T-helper 2 cell treated with Interferon-gamma antibody and Interleukin-4, amounts not matched to agents 100 ng/mL and 5 ng/mL, for 36 hours (primary cell): ENCODE measurements around the gene EGFLAM. TPM values are rescaled to one million over a fixed set of nuclear protein-coding genes. Genes with fewer than 3 reads are reported as not detected.

Source experiments
- intact Hi-C: fragments of 100-400 bp; cut with micrococcal nuclease; formaldehyde crosslinking; loops from one replicate; pipeline ENCODE4 v1.15.1; 2023
- total RNA-seq: library from RNA; stranded (reverse); gene quantifications from 2 replicates; pipeline ENCODE4 v1.2.3, GENCODE V29; 2022

The EGFLAM gene
- total RNA-seq, result not detected in 2 replicates

DNA sequence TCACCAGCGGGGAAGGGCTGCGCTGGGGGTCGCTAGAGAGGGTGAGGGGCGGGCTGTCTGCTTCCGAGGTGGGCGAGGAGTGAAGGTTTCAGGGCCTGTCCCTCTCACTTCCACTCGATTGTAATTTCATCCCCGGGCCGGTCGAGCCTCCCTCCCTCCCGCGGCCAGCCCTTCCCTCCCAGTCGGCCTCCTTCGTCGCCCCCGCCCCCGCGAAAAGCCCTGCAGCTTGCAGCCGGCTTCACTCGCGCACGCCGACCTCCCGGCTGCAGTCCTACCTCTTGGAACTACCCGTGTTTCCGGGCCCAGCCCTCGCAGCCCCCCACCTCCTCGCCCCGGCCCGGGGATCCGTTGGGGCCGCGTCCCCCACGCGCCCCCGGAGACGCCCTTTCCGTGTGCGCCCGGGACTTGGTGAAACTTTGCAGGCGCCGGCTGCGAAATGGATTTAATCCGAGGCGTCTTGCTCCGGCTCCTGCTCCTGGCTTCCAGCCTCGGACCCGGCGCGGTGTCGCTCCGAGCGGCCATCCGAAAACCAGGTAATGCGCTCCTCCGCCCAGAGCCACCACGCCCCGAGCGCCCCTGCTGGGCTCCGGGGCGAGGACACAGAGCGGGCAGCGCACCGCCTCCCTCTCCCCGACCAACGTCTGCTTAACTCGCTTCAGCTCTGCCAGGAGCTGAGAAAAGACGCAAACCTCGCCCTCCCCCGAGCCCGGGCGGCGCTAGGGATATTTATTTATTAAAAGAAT lies at the start of gene EGFLAM:
Gene EGFLAM, plus strand, starts transcription at position 241 of the 743 bp plus-strand sequence. Its CDS starts 196 bp downstream, at position 437.
- intact Hi-C loops, result loop anchor here (10.0 kb wide), 1 partner anchor 424 kb away; no protein-coding TSS in a partner anchor

DNA sequence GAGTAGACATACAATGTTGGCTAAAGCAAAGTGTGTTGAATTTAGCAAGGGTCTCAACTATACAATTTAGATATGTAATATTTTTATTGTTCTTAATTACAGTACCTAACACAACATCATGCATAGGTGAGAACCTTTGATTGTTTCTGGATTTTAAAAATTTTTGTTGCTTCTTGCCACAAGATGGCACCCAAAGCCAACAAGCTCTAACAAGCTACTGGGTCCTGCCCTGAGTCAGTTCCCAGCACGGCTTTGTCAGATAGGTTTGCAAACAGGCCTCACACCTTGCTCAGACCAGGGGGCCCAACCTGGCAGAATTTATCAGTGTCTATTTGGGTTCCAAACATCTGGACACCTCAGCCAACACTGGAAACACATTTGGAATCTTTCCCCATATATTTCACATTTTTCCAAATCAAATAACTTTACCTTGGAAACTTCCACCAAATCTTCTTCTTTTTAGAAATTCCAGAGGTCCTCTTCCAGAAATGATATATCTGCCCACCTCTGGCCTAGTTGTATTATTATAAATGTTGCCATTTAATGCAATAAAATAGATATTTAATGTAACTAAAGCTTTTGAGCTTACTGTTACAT lies 49.5 kb upstream of the EGFLAM start:
- intact Hi-C loops, result no loop called here

DNA sequence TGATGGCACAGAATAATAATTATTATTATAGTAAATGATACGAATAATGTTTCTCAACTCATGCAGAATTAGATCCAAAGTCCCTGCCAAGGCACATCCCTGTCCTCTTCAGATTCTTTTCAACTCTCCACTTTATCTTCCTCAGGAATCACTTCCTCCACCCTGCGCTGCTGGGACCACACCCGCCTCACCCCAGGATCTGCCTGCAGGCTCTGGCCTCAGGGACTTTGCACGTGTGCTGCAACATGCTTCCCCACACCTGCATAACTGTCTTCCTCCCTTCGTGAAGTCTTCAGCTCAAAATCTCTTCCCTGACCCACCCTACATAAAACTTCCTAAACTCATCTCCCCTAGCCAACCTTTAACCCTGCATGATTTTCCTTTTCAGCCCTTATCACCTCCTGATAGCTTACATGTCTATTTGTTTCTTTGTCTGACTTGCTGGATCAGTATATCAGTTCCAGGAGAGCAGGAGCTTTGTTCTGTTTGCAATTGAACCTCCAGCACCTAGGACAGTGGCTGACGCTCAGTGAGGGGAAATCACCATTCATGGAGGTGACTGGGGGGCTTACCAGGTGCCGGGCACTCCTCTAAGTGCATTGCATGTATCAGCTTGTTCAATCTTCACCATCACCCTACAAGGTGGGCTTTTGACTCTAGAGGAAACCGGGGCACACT lies 47.5 kb upstream of the EGFLAM start:
- intact Hi-C loops, result no loop called here

DNA sequence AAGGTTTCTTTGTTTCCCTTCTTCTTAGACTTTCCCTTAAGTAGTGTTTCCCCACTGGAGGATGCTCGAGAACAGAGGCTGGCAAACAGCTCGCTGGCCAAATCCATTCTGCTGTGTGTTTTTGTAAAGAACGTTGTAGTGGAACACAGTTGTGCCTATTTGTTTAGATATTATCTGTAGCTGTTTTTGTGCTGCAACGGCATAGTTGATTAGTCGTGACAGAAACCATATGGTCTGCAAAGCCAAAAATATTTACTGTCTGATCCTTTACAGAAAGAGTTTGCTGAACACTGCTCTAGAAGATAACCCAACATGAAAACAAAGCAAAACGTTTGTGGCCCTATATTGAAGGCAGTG lies 47.0 kb upstream of the EGFLAM start:
- intact Hi-C loops, result no loop called here

DNA sequence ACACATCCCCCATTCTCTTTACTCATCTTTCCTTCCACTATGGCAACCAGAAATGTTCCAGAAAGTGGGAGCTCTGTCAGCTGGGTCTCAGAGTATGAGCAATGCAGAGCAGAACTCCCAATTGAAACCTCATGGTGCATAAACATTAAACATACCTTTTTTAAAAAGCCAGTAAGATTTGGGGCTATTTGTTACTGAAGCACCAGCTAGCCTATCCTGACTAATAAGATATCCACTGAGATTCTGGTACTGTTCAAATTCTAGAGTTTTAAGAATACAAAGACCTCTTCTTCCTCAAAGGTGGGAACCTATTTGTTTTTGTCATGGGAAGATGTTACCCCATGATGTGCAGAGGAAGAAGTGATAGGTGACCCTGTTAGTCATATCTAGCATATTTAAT lies 46.1 kb upstream of the EGFLAM start:
- intact Hi-C loops, result no loop called here

DNA sequence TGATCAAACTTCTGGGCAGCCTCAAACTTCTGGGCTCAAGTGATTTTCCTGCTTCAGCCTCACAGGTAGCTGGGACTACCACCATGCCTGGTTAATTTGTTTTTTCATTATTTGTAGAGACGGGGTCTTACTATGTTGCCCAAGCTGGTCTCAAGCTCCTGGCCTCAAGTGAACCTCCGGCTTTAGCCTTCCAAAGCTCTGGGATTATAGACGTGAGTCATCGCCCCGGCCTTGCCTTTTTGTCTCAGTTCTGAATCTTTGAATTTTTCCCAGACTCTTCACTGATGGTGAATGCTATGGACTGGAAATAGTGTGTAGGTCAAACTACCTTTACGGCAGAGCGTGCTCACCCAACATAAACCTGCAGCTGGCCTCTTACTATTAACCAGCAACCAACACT lies 32.3 kb upstream of the EGFLAM start:
- intact Hi-C loops, result no loop called here

DNA sequence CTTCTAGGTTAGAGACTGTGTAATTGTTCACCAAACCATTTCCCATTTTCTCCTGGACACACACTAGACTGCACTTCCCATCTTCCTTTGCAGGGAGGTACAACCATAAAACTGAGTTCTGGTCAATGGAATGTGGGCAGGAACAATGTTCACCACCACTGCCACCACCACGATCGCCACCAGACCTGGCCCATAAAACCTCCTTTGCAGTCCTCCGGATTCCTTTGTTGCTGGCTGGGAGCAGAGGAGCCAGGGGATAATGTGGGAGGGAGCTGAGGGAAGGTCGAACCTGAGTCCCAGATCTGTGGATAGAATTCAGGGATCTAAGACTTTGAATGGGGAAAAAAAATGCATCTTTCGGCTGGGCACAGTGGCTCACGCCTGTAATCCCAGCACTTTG lies 29.4 kb upstream of the EGFLAM start:
- intact Hi-C loops, result no loop called here

DNA sequence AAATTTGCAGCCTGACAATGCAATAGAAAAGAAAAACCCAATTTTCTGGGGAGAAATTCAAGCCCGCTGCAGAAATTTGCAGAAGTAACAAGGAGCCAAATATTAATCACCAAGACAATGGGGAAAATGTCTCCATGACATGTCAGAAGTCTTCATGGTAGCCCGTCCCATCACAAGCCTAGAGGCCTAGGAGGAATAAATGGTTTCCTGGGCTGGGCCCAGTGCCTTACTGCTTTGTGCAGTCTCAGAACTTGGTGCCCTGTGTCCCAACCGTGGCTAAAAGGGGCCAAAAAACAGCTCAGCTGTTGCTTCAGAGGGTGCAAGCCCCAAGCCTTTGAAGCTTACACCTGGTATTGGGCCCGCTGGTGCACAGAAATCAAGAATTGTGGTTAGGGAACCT lies 23.6 kb upstream of the EGFLAM start:
- intact Hi-C loops, result no loop called here

DNA sequence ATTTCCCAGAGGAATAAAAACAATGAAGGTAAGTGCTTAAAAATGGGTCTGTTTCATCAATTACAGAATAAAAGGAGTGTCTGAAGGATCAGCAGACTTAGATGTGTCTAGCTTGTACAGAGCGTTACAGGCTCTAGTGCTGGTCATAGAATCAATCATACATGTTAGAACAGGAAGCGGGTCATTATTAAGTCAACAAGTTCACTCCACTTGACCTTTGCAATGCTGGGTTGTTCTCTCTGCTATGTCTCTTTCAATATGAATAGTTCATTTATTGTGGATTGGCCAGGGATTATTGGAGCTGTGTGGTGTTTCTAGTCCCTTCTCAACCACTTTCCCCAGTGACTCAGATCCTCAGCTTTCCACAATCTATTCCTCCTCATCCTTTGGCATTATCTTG lies 20.7 kb upstream of the EGFLAM start:
- intact Hi-C loops, result no loop called here

DNA sequence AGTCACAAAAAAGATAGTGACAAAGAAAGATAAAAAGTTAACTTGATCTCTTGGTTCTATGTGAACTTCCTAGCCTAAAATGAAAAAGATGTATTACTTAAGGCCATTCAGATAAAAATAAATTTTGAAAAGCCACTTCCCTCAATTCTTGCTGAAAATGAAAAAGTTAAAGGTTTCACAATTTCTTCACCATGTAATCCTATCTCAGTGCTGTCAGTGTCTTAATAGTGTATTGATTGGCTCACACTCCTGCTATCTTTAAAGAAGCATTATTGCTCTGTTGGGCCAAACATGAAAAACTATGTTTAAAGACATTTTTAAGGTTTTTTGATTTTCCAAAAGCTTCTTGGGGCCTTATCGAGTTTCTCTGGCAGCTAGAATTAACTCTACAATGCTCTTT lies 18.1 kb upstream of the EGFLAM start:
- intact Hi-C loops, result no loop called here

DNA sequence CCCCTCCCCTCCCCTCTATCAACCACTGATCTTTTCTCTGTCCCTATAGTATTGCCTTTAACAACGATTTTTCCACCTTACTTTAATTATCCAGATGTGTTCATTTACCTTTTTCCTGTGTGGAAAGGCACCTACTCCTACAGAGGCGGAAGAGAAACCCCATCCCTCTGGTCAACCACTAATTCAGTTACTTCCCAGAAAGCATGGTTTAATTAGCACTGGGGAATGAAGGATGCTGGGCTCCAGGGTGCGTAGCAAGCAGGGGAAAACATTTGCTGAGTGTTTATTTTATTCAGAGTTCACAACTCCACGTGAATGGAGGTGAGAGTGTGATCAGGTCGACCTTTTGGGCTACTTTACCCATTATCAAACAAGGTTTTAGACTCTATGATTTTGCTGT lies 16.7 kb upstream of the EGFLAM start:
- intact Hi-C loops, result no loop called here

DNA sequence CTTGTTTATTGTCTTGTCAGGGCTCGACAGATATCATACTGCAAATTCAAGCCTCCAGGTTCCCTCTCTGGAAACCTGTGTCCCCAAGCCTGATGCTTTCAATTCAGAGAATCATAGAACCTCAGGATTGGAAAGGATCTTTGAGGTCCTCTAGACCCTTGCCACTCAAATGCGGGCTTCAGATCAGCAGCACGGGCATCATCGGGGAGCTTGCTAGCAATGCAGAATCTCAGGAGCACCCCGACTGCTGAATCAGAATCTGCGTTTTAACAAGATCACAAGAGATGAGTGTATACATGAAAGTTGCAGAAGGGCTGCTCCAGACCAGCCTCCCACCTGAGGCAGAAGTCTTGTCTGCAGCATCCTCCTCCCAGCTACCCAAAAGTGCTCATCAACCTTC lies 13.1 kb upstream of the EGFLAM start:
- intact Hi-C loops, result no loop called here

DNA sequence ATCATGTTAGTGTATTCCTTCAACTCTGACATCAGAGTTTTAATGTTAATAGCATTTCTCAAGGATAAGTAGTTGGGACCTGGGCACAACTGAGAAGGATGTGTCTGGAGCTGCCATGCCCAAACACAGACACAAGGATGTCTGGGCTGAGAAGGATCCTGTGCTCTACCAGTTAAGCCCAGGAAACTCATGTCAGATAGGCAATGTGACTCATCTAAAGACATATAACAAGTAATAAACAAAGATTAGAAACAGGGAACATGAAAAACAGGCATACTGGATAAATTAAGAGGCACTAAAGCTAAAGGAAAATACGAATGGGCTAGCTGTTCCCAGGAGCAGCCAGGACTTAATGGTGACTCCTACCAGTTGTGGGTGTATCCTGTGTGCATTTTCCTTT lies 9.1 kb upstream of the EGFLAM start:
- intact Hi-C loops, result no loop called here

DNA sequence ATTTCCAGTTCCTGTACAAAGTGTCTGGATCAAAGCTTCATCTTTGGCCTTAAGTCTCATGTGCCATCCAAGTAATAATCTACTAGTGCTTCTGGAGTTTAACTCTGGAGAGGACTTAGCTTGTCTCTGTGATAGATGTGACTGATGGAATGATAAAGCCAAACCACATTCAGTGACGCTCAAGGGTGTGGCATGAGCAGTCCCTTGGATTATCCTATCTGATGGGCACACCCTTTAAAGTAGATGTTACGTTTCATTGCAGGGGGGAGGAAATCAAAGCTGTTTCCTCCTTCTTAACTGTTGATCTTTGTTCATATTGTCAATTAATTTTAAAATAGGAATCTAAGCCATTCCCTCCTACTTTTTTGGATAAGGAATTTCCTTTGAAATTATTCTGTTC lies 8.5 kb upstream of the EGFLAM start:
- intact Hi-C loops, result loop anchor here (10.0 kb wide), 1 partner anchor 415 kb away; no protein-coding TSS in a partner anchor

DNA sequence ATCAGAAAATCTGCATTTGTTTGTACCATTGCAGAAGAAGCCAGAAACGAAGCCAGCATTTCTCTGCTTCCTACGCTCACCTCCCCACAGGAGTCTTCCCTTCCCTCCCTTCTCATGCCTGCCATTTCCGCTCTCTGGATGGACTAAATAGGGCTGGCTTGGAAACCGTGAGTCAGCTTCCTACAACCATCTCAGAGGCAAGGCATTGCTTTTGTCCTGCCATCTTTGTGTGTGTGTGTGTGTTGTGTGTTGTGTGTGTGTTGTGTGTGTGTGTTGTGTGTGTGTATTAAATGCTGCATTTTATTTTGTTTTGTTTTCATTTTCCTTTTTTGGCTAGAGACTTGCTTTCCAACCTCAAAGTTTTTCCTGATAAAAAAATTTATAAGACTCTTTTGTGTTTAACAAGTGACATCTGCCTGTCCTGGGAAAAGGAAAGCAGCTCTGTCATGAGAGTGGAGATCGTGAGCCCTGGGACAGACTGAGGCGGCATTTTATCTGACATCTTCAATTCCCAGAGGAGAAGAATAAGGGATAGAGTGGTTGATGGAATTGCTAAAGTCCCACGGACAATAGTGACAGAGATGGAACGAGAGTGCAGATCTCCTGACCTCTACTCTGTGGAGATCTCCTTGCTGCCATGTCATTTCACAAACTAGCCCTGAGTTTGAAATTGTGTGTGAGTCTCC lies 7.5 kb upstream of the EGFLAM start:
- intact Hi-C loops, result loop anchor here (10.0 kb wide), 1 partner anchor 416 kb away; no protein-coding TSS in a partner anchor

DNA sequence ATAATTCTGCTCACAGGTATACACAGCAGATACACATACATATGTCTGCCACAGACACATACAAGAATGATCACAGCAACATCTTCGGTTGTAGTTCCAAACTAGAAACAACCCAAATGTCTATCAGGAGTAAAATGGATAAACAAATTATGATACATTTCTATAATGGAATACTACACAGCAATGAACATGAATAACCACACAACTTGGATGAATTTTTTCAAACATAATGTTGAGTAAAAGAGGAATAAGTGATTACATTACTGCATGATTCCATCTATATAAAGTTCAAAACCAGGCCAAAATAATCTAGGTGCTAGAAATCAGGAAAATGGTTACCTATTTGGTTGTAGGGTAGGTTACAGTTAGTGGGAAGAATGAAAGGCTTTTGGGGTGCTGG lies 4.6 kb upstream of the EGFLAM start:
- intact Hi-C loops, result loop anchor here (10.0 kb wide), 1 partner anchor 419 kb away; no protein-coding TSS in a partner anchor

DNA sequence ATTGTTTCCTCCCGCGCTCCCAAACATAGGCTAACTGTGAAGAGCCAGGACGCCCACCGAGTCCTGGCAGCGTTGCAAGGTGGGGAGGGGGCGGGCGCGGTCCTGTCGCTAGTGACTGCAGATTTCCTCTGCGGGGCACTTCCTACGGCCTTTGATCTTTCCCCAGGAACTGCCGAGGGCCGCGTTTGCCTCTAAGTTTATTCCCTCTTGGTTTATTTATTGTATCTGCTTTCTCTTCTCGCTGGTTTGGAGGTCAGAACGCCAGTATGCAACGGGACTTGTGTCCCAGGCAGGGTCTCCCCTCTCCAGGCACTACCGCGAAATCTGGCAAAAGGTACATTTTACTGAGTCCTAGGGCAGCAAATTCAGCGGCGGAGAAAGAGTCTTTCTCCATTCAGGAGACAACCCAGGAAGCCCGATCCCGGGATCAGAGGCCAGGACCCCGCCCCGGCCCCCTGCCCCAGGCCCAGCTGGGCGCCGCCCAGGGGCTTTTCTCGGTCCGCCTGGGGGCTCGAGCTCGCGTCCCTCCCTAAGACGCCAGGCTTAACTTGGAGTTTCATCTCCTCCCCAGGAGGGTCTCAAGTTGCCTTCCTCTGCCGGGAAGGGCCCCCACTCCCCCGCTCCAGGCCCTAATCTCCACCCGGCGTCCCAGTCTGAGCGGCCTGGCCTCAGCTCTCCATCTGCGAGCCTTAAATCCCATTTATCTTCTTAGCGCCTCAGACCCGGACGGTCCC lies 884 bp upstream of the EGFLAM start:
- intact Hi-C loops, result loop anchor here (10.0 kb wide), 1 partner anchor 423 kb away; no protein-coding TSS in a partner anchor

DNA sequence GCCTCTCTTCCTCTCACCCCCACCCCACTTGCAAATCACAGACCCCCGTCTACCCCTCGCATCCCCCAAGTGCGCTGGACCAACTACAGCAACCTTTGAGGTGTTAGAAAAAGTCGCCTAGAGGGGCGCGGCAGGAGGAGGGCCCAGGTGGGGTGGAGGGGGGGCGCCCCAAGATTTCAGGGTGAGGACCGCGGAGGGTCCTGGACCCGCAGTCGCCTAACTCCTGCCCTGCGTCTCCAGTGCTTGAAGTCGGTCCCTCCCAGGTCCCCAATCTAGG lies 379 bp upstream of the EGFLAM start:
- intact Hi-C loops, result loop anchor here (10.0 kb wide), 1 partner anchor 423 kb away; no protein-coding TSS in a partner anchor

DNA sequence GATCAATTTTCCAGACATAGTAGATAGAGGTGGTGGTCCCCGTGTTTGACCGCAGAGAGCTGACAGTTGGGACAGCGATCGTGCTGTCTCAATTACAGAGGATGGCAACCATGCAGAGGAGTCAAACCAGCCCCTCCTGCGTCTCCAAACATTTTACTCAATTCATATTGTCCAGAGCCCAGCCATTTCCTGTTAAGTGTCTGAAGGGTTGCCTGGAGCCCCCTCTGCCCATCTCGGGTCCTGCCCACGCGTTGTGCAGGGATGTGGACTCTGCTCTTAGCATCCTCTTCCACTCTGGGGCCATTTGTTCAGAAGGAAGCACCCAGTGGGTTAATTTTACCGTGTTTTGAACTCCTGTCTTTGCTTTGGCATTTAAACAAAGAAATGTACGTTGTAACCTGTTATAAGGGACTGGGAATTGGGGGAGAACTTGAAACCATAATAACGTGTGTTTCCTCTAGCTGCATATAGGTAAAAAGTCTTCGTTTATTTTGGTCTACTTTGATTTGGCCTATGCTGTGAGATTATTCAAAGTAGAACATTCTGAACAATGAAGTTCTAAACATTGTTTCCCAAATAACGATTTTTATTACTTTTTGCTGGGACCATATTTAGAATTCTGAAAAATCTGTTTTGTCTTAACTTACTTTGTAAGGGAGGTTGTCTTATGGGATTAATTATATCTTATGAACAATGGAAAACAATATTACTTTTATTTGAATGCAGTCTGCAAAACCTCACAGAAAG lies 876 bp downstream of the EGFLAM start:
- intact Hi-C loops, result loop anchor here (10.0 kb wide), 1 partner anchor 424 kb away; no protein-coding TSS in a partner anchor

DNA sequence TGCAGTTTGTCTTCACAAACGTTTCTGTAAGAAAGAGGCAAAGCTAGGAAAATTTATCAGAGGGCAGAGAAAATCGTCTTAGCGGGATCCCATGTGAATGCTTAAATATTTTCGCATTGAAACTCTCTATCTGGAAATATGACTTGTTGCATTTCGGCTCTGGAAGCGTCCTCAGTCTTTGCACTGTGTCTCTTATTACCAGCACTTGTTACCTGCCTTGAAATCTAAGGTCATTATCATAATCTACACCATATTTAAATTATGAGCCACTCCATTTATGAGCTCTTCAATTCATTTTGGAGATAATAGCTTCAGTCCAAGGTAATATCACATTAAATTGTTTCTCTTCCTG lies 1.4 kb downstream of the EGFLAM start:
- intact Hi-C loops, result loop anchor here (10.0 kb wide), 1 partner anchor 425 kb away; no protein-coding TSS in a partner anchor

DNA sequence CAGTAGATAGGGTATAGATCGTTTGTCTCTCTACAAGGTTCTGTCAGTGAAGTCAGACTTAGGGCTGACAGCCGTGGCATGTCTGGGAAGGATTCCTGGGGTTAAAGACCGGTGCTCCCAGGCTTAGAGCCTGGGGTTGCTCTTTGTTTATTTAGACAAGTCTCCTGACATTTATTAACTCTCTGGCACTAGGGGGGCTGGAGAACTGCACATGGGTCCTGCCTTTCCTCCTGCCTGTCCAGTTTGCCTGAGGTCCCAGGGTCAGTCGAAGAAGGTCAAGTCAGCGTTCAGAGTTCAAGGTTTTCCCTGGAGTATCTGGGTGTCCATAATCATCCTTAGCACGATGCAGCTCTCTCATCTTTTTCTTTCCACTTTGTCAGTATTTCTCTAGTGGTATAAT lies 5.6 kb downstream of the EGFLAM start:
- intact Hi-C loops, result no loop called here
